Stomach (tissue), 9 donors: ENCODE measurements around the gene BCL2L11. TPM values are rescaled to one million over a fixed set of nuclear protein-coding genes. Genes with fewer than 3 reads are reported as not detected.

Experiments used
- DNase-seq, 2 donors: peaks; one replicate each; pipeline versions ENCODE4 v3.0.0 to v3.0.0-alpha.2; 2013 to 2019
- H3K27ac ChIP-seq, 5 donors: fragments of 200-600 bp in 4 of 5; sonication (generic) in 4 of 5; one replicate each; pipeline ENCODE4 v1.5.1; 2013 to 2019; ENCODE audit warnings: mild to moderate bottlenecking in 1 of 5, moderate library complexity in 1 of 5
- H3K27me3 ChIP-seq, 3 donors: fragments of 200-600 bp; sonication (generic); one replicate each; pipeline ENCODE4 v1.5.1; 2017 to 2019; ENCODE audit warnings: mixed run types in 1 of 3
- H3K36me3 ChIP-seq, 4 donors: fragments of 200-600 bp; sonication (generic); 1 replicate in 3 of 4; 2 replicates in 1 of 4; pipeline ENCODE4 v1.5.1; 2016 to 2019
- H3K4me1 ChIP-seq, 4 donors: fragments of 200-600 bp; sonication (generic); one replicate each; pipeline ENCODE4 v1.5.1; 2016 to 2019
- H3K4me3 ChIP-seq, 4 donors: fragments of 200-600 bp; sonication (generic) in 3 of 4; one replicate each; pipeline ENCODE4 v1.5.1; 2016 to 2019; ENCODE audit warnings: mild to moderate bottlenecking in 1 of 4
- H3K9me3 ChIP-seq, 4 donors: fragments of 200-600 bp; sonication (generic); one replicate each; pipeline ENCODE4 v1.5.1; 2016 to 2019
- CTCF ChIP-seq, 7 experiments: fragments of 450-650 bp in 4 of 7; fragments of 200-600 bp in 3 of 7; sonication (generic) in 3 of 7; IDR thresholded peaks; one replicate each; pipeline ENCODE4 v1.5.1; 2016 to 2019; ENCODE audit warnings: antibody characterized with exemption in 7 of 7, control low read depth in 2 of 7, mild to moderate bottlenecking in 1 of 7
- EP300 ChIP-seq: sonication (generic); formaldehyde crosslinking; IDR thresholded peaks from one replicate; pipeline ENCODE4 v1.6.1; 2017; ENCODE audit warnings: antibody characterized with exemption
- POLR2A ChIP-seq, 4 donors: fragments of 450-650 bp; IDR thresholded peaks; one replicate each; pipeline ENCODE4 v1.6.1; 2016; ENCODE audit warnings: antibody characterized with exemption in 4 of 4, control low read depth in 2 of 4, mild to moderate bottlenecking in 1 of 4, moderate library complexity in 1 of 4
- POLR2AphosphoS5 ChIP-seq, 3 donors: sonication (generic); formaldehyde crosslinking; IDR thresholded peaks; one replicate each; pipeline ENCODE4 v1.6.1; 2016; ENCODE audit warnings: antibody characterized with exemption in 3 of 3
- WGBS, 5 donors: extraction: QIAGEN DNeasy Blood & Tissue Kit in 3 of 5; methylation state at CpG; one replicate each; pipeline versions ENCODE4 v1.1.5 to v1.1.7; 2013 to 2018; 5-methylcytosine and 5-hydroxymethylcytosine counted together
- intact Hi-C: fragments of 100-400 bp; cut with DNase I; formaldehyde crosslinking; loops from one replicate; pipeline ENCODE4 v1.15.1; 2023; ENCODE audit warnings: low total_unique reads
- polyA plus RNA-seq, 3 donors: library from polyadenylated mRNA; stranded (reverse); fragments of 200-250 nt; gene quantifications; one replicate each; pipeline ENCODE4 v1.2.3, GENCODE V29; 2013
- total RNA-seq, 5 donors: library from RNA; depleted of rRNA; stranded (reverse); fragments of >200 nt; gene quantifications; one replicate each; pipeline versions ENCODE4 v1.1.0 to v1.2.3, GENCODE V29; 2014 to 2016
- donor health status: healthy with polysubstance abuse.
- donor health status: Bipolar disorder and iron deficiency.
- donor health status: healthy.

BCL2L11 gene
- total and polyA plus RNA-seq, 8 donors: 0.29 to 41.2 (median 4.8) TPM

- peaks cover 0 to under 1% (median 0%) of the 10 kb centered on the region in 3 donors for H3K27me3 ChIP-seq
- intact Hi-C loops: no loop called here
- H3K9me3 ChIP-seq: no peaks in the 10 kb centered on the region
- no peak overlapping the region for H3K27ac ChIP-seq
- WGBS, 5 donors: 53 to 72% (median 70%) methylated on average over 2 of the region's 2 CpGs
- H3K36me3 ChIP-seq: no peaks in the 10 kb centered on the region
- H3K4me1 ChIP-seq: no peaks in the 10 kb centered on the region
- H3K4me3 ChIP-seq: no peak overlapping the region
- TF ChIP-seq POLR2A (IDR thresholded peaks at IDR 0.05): no peak
- no peak for TF ChIP-seq CTCF (IDR thresholded peaks at IDR 0.05)
- TF ChIP-seq POLR2AphosphoS5 (IDR thresholded peaks at IDR 0.05): no peak
- no peak for TF ChIP-seq EP300
- no peak for DNase-seq
These were observed 14.8 kb upstream of the BCL2L11 start for GRCh38 chr2:111105926-111106325.

- peaks cover 0 to 8% (median 0%) of the 10 kb centered on the region in 3 donors for H3K27me3 ChIP-seq
- no peaks in the 10 kb centered on the region for H3K4me1 ChIP-seq
- no peak overlapping the region for H3K27ac ChIP-seq
- no peaks in the 10 kb centered on the region for H3K9me3 ChIP-seq
- no peak for DNase-seq
- H3K4me3 ChIP-seq: no peak overlapping the region
- WGBS, 5 donors: 89 to 97% (median 91%) methylated on average over 5 of the region's 5 CpGs
- intact Hi-C loops: no loop called here
- H3K36me3 ChIP-seq: no peaks in the 10 kb centered on the region
- TF ChIP-seq EP300: no peak
- TF ChIP-seq CTCF (IDR thresholded peaks at IDR 0.05): no peak
- TF ChIP-seq POLR2A (IDR thresholded peaks at IDR 0.05): no peak
- no peak for TF ChIP-seq POLR2AphosphoS5 (IDR thresholded peaks at IDR 0.05)
These were observed 14.0 kb upstream of the BCL2L11 start for GRCh38 chr2:111106706-111107105.

GRCh38 chr2:111108745-111109271 lies 11.9 kb upstream of the BCL2L11 start:
- intact Hi-C loops: no loop called here
- no peaks in the 10 kb centered on the region for H3K4me1 ChIP-seq
- H3K27me3 ChIP-seq: peaks cover 0 to 26% (median 0%) of the 10 kb centered on the region in 3 donors
- H3K36me3 ChIP-seq: no peaks in the 10 kb centered on the region
- DNase-seq: no peak
- TF ChIP-seq EP300: no peak
- no peak for TF ChIP-seq POLR2A (IDR thresholded peaks at IDR 0.05)
- no peak for TF ChIP-seq CTCF (IDR thresholded peaks at IDR 0.05)
- H3K9me3 ChIP-seq: no peaks in the 10 kb centered on the region
- no peak overlapping the region for H3K4me3 ChIP-seq
- no peak overlapping the region for H3K27ac ChIP-seq
- WGBS, 5 donors: 87 to 94% (median 93%) methylated on average over 2 of the region's 2 CpGs

GRCh38 chr2:111111101-111111755 lies 9.5 kb upstream of the BCL2L11 start:
- DNase-seq: no peak
- Histone ChIP-seq H3K27me3 (peaks cover 0 to 47% (median 3%) of the 10 kb centered on the region in 3 donors), H3K9me3 (no peaks in the 10 kb centered on the region), H3K4me1 (no peaks in the 10 kb centered on the region), H3K27ac (no peak overlapping the region), H3K4me3 (no peak overlapping the region), H3K36me3 (no peaks in the 10 kb centered on the region)
- intact Hi-C loops: loop anchor here (10.0 kb wide), 1 partner anchor 296 kb away; no protein-coding TSS in a partner anchor
- TF ChIP-seq POLR2A (IDR thresholded peaks at IDR 0.05): no peak
- TF ChIP-seq POLR2AphosphoS5 (IDR thresholded peaks at IDR 0.05): no peak
- TF ChIP-seq EP300: no peak
- no peak for TF ChIP-seq CTCF (IDR thresholded peaks at IDR 0.05)
- WGBS, 5 donors: 81 to 93% (median 88%) methylated on average over 4 of the region's 4 CpGs
